Measurements from ENCODE around the gene EXD3. TPM values are rescaled to one million over a fixed set of nuclear protein-coding genes. Genes with fewer than 3 reads are reported as not detected.

The EXD3 gene
- total and polyA plus RNA-seq, 2 of the 13 experiments (the other 11 are each of a cell fraction or from before 2014, with no cell fraction given): 2.7 to 4.8 TPM

DNA sequence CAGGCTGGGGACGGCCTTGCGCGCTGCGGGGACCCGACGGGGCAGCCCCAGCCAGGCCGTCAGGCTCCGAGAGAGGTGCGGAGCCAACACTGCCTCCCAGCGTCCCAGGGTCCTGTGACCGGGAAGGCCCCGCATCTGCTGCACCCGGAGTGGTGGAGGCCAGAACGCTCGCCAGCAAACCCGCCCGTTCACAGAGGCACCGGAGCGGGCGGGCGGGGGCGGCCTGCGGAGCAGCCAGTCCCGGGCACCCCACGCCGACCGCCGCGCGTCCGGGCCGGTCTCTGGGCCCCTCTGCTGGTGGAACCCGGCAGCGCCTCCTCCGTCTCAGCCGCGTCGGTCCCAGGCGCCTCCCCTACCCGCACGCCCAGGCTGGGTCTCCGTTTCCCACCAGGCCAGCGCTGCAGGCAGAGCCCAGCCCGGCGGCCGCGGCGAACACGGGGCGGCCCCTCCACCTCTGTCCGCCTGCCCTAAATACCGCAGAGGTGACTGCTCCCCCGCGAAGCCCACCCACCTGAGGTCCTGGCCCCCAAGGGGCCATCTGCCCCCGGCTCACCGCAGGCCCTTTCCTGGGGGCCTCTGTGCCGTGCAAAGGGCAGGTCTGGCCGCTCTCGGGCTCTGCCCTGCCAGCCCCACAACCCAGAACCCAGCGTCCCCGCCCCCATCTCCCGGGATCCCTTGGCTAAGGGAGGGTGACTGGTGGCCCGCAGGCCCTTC, 15.9 kb downstream of the EXD3 start (continued):
- TF ChIP-seq TFDP2 (CRISPR knock-in tag; IDR thresholded peaks at IDR 0.05): no peak
- 0 out of 2 replicates have a peak, but pooled peaks have one; percentile 33 for TF ChIP-seq PAX8 (CRISPR knock-in tag; IDR thresholded peaks at IDR 0.05; ENCODE audit: borderline replicate concordance)
- TF ChIP-seq ARID4A (CRISPR knock-in tag; IDR thresholded peaks at IDR 0.05; ENCODE audit: borderline replicate concordance): peak; percentile 49; the same call in 1 of the 2 replicates
- TF ChIP-seq, protein P1, sequence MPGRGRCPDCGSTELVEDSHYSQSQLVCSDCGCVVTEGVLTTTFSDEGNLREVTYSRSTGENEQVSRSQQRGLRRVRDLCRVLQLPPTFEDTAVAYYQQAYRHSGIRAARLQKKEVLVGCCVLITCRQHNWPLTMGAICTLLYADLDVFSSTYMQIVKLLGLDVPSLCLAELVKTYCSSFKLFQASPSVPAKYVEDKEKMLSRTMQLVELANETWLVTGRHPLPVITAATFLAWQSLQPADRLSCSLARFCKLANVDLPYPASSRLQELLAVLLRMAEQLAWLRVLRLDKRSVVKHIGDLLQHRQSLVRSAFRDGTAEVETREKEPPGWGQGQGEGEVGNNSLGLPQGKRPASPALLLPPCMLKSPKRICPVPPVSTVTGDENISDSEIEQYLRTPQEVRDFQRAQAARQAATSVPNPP (CRISPR knock-in tag; IDR thresholded peaks at IDR 0.05): 0 out of 2 replicates have a peak, but pooled peaks have one; percentile 50
- TF ChIP-seq HOXA3 (CRISPR knock-in tag; IDR thresholded peaks at IDR 0.05): peak; percentile 50; the same call in 1 of the 2 replicates
- TF ChIP-seq SKI (IDR thresholded peaks at IDR 0.05; ENCODE audit: partially characterized antibody): peak; percentile 51
- TF ChIP-seq SOX6 (IDR thresholded peaks at IDR 0.05): no peak
- TF ChIP-seq SOX6 (CRISPR knock-in tag; IDR thresholded peaks at IDR 0.05): peak; percentile 34
- TF ChIP-seq HNRNPK (IDR thresholded peaks at IDR 0.05; ENCODE audit: low read depth, low read length, poor library complexity, severe bottlenecking): peak; percentile 30
- TF ChIP-seq ZC3H4 (CRISPR knock-in tag; IDR thresholded peaks at IDR 0.05; ENCODE audit: borderline replicate concordance): no peak
- TF ChIP-seq, protein P2, sequence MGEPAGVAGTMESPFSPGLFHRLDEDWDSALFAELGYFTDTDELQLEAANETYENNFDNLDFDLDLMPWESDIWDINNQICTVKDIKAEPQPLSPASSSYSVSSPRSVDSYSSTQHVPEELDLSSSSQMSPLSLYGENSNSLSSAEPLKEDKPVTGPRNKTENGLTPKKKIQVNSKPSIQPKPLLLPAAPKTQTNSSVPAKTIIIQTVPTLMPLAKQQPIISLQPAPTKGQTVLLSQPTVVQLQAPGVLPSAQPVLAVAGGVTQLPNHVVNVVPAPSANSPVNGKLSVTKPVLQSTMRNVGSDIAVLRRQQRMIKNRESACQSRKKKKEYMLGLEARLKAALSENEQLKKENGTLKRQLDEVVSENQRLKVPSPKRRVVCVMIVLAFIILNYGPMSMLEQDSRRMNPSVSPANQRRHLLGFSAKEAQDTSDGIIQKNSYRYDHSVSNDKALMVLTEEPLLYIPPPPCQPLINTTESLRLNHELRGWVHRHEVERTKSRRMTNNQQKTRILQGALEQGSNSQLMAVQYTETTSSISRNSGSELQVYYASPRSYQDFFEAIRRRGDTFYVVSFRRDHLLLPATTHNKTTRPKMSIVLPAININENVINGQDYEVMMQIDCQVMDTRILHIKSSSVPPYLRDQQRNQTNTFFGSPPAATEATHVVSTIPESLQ (CRISPR knock-in tag; conservative IDR thresholded peaks at IDR 0.05): no peak
- TF ChIP-seq ZFP37 (CRISPR knock-in tag; IDR thresholded peaks at IDR 0.05; ENCODE audit: borderline replicate concordance): no peak
- TF ChIP-seq ZNF776 (CRISPR knock-in tag; IDR thresholded peaks at IDR 0.05): peak; percentile 33; the same call in 1 of the 2 replicates
- TF ChIP-seq ZBTB7A (CRISPR knock-in tag; IDR thresholded peaks at IDR 0.05): 0 out of 2 replicates have a peak, but pooled peaks have one; percentile 13
- peak; percentile 19; the same call in 1 of the 2 replicates for TF ChIP-seq SPEN (CRISPR knock-in tag; IDR thresholded peaks at IDR 0.05; ENCODE audit: low read depth)
- TF ChIP-seq ZNF567 (CRISPR knock-in tag; IDR thresholded peaks at IDR 0.05; ENCODE audit: borderline replicate concordance): 0 out of 2 replicates have a peak, but pooled peaks have one; percentile 31
- peak; percentile 31; the same call in 1 of the 2 replicates for TF ChIP-seq YEATS4 (CRISPR knock-in tag; IDR thresholded peaks at IDR 0.05; ENCODE audit: borderline replicate concordance)
- TF ChIP-seq ZNF564 (CRISPR knock-in tag; IDR thresholded peaks at IDR 0.05): 0 out of 2 replicates have a peak, but pooled peaks have one; percentile 70
- TF ChIP-seq CCDC6 (CRISPR knock-in tag; IDR thresholded peaks at IDR 0.05): no peak
- TF ChIP-seq NFRKB (IDR thresholded peaks at IDR 0.05): no peak
- TF ChIP-seq XRCC5 (optimal IDR thresholded peaks at IDR 0.05; ENCODE audit: low read length): peak; percentile 51
